ENCODE results near the gene UBE2E2. TPM values are rescaled to one million over a fixed set of nuclear protein-coding genes. Genes with fewer than 3 reads are reported as not detected.
A peak's percentile ranks its signal among the peaks of the same experiment; 100 is the strongest.

Gene UBE2E2
- total and polyA plus RNA-seq, 2 donors (not counting 1 experiment from before 2014, with no cell fraction given): 16.0 to 45.0 TPM

DNA sequence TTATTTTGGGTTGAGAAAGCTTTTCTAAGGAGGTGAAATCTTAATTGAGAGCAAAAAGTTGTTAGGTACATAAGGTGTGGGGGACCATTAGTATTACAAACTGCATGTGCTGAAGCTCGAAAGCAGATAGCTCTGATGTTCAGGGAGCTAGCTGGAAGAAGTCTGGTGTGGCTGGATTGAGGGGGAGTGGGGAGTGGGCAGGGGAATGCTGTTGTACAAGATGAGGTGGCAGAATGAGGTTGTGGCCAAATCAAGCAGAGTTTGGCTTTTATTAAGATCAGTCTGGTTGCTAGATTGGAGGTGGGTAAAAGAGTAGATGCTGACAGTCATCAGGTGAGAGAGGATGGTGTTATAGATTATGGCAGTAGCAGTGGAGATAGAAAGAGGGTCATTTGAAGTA is 32.1 kb downstream of the UBE2E2 start:
- Histone ChIP-seq H3K79me2 (ENCODE audit: control insufficient read depth, insufficient read depth, low read length) (peaks cover 99% of the 10 kb centered on the region), H3K27me3 (replicated peaks in 1 of 4; ENCODE audit: control extremely low read depth in 1 of 4, control insufficient read depth in 3 of 4, insufficient read depth in 4 of 4, low read length in 3 of 4) (no peaks in the 10 kb centered on the region), H3K4me3 (ENCODE audit: control extremely low read depth in 1 of 5, extremely low read depth in 1 of 5, insufficient read depth in 1 of 5, low read depth in 2 of 5, low read length in 4 of 5) (no peak overlapping the region), H3K9me3 (ENCODE audit: control extremely low read depth in 1 of 3, control insufficient read depth in 2 of 3, insufficient read depth in 1 of 3, low read length in 2 of 3) (peaks cover 5 to 7% (median 5%) of the 10 kb centered on the region in 3 donors), H3K36me3 (replicated peaks in 1 of 2; ENCODE audit: control extremely low read depth in 1 of 2, control insufficient read depth in 1 of 2, extremely low read depth in 1 of 2, insufficient read depth in 2 of 2, low read length in 1 of 2) (peaks cover 0 to 4% of the 10 kb centered on the region in 2 experiments), H2AFZ (ENCODE audit: insufficient read depth, low read depth, low read length, poor library complexity, severe bottlenecking) (no peak overlapping the region), H4K20me1 (ENCODE audit: control insufficient read depth, insufficient read depth, low read length, poor library complexity, severe bottlenecking) (peaks cover 68% of the 10 kb centered on the region), H3K4me2 (replicated peaks; ENCODE audit: low read depth, low read length, poor library complexity, severe bottlenecking) (no peak overlapping the region), H3K4me1 (ENCODE audit: control insufficient read depth in 2 of 2, insufficient read depth in 2 of 2, low read length in 2 of 2) (peaks cover 12 to 23% of the 10 kb centered on the region in 2 donors), H3K27ac (ENCODE audit: low read length in 2 of 2) (no peak overlapping the region), H3K9ac (ENCODE audit: low read length) (no peak overlapping the region)
- CTCF ChIA-PET: no interaction called here
- POLR2A ChIA-PET: no interaction called here
- TF ChIP-seq, protein P1, sequence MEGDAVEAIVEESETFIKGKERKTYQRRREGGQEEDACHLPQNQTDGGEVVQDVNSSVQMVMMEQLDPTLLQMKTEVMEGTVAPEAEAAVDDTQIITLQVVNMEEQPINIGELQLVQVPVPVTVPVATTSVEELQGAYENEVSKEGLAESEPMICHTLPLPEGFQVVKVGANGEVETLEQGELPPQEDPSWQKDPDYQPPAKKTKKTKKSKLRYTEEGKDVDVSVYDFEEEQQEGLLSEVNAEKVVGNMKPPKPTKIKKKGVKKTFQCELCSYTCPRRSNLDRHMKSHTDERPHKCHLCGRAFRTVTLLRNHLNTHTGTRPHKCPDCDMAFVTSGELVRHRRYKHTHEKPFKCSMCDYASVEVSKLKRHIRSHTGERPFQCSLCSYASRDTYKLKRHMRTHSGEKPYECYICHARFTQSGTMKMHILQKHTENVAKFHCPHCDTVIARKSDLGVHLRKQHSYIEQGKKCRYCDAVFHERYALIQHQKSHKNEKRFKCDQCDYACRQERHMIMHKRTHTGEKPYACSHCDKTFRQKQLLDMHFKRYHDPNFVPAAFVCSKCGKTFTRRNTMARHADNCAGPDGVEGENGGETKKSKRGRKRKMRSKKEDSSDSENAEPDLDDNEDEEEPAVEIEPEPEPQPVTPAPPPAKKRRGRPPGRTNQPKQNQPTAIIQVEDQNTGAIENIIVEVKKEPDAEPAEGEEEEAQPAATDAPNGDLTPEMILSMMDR (IDR thresholded peaks at IDR 0.05): no peak
- no peak for TF ChIP-seq EZH2 (IDR thresholded peaks at IDR 0.05; ENCODE audit: borderline replicate concordance, insufficient read depth, low read depth, low read length, poor library complexity, severe bottlenecking)
- WGBS (ENCODE audit: insufficient coverage): 100% methylated on average over 1 of the region's 1 CpG
- no peak for ATAC-seq (ENCODE audit: low read depth)
- peaks cover 60% of the 10 kb centered on the region for H3K4me1 Mint-ChIP-seq
- H3K27me3 Mint-ChIP-seq: no peaks in the 10 kb centered on the region
- H3K4me3 Mint-ChIP-seq: no peak overlapping the region
- peaks cover 5% of the 10 kb centered on the region for H3K9me3 Mint-ChIP-seq (ENCODE audit: insufficient read depth)
- intact Hi-C loops (cut with micrococcal nuclease): no loop called here
- DNase-seq: no peak
- H3K27ac Mint-ChIP-seq: no peak overlapping the region

DNA sequence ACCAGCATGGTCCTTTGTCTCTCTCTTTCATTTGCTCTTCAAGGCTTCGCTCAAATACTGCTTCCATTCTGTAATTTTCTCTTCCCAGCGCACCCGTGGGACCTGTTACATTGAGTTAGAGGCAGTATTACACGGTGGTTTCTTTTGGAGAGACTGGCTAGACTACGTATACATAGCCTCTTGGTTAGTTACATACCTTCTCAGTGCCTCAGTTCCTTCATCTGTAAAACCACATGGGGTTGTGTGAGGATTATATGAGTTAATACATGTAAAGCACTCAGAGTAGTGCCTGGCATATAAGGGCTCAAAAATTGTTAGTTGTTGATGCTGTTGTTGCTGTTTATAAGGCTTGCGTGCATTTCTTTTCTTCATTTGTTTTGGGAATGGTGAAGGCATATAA is 33.8 kb downstream of the UBE2E2 start:
- CTCF ChIA-PET: no interaction called here
- H3K27me3 Mint-ChIP-seq: no peaks in the 10 kb centered on the region
- TF ChIP-seq, protein P1 (IDR thresholded peaks at IDR 0.05): no peak
- no peak for TF ChIP-seq EZH2 (IDR thresholded peaks at IDR 0.05; ENCODE audit: borderline replicate concordance, insufficient read depth, low read depth, low read length, poor library complexity, severe bottlenecking)

More for the DNA sequence above, 33.8 kb downstream of the UBE2E2 start:
- no peak overlapping the region for H3K27ac Mint-ChIP-seq
- no CpG with 5 or more reads among the region's 6 CpGs for WGBS (ENCODE audit: insufficient coverage)
- H3K4me3 Mint-ChIP-seq: peak overlapping the region; percentile 13
- ATAC-seq (ENCODE audit: low read depth) (no peak), DNase-seq (no peak)
- H3K9me3 ChIP-seq (ENCODE audit: control extremely low read depth in 1 of 3, control insufficient read depth in 2 of 3, insufficient read depth in 1 of 3, low read length in 2 of 3): no peaks in the 10 kb centered on the region
- no peak overlapping the region for H3K4me2 ChIP-seq (replicated peaks; ENCODE audit: low read depth, low read length, poor library complexity, severe bottlenecking)
- H3K9ac ChIP-seq (ENCODE audit: low read length): no peak overlapping the region
- intact Hi-C loops (cut with micrococcal nuclease): no loop called here
- H3K4me3 ChIP-seq (ENCODE audit: control extremely low read depth in 1 of 5, extremely low read depth in 1 of 5, insufficient read depth in 1 of 5, low read depth in 2 of 5, low read length in 4 of 5): no peak overlapping the region
- no peak overlapping the region for H3K27ac ChIP-seq (ENCODE audit: low read length in 2 of 2)
- H3K9me3 Mint-ChIP-seq (ENCODE audit: insufficient read depth): no peaks in the 10 kb centered on the region
- H4K20me1 ChIP-seq (ENCODE audit: control insufficient read depth, insufficient read depth, low read length, poor library complexity, severe bottlenecking): peaks cover 68% of the 10 kb centered on the region
- peaks cover 98% of the 10 kb centered on the region for H3K79me2 ChIP-seq (ENCODE audit: control insufficient read depth, insufficient read depth, low read length)
- peaks cover 12 to 23% of the 10 kb centered on the region in 2 donors for H3K4me1 ChIP-seq (ENCODE audit: control insufficient read depth in 2 of 2, insufficient read depth in 2 of 2, low read length in 2 of 2)
- POLR2A ChIA-PET: no interaction called here
- H3K4me1 Mint-ChIP-seq: peaks cover 70% of the 10 kb centered on the region
- peaks cover 0 to 2% of the 10 kb centered on the region in 2 experiments for H3K36me3 ChIP-seq (replicated peaks in 1 of 2; ENCODE audit: control extremely low read depth in 1 of 2, control insufficient read depth in 1 of 2, extremely low read depth in 1 of 2, insufficient read depth in 2 of 2, low read length in 1 of 2)
- no peaks in the 10 kb centered on the region for H3K27me3 ChIP-seq (replicated peaks in 1 of 4; ENCODE audit: control extremely low read depth in 1 of 4, control insufficient read depth in 3 of 4, insufficient read depth in 4 of 4, low read length in 3 of 4)
- H2AFZ ChIP-seq (ENCODE audit: insufficient read depth, low read depth, low read length, poor library complexity, severe bottlenecking): no peak overlapping the region

All from B cell (primary cell).